Measurements from ENCODE around the gene TGM3. TPM values are rescaled to one million over a fixed set of nuclear protein-coding genes. Genes with fewer than 3 reads are reported as not detected.

The TGM3 gene
- total and polyA plus RNA-seq, 10 of the 15 experiments (the other 5 are each of a cell fraction or from before 2014, with no cell fraction given) = not detected

DNA sequence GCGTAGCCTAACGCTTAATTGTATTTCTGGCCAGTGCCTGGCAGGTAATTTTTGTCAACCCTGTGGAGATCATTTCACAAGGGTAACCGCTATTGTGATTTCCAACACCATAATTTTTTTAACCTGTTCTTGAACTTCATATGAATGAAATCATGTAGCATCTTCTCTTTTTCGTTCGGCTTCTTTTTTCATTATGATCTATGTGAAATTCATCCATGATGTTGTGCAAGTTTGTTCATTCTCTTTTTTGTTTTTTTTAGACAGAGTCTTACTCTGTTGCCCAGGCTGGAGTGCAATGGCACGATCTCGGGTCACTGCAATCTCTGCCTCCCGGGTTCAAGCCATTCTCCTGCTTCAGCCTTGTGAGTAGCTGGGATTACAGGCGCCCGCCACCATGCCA, 42.5 kb upstream of the TGM3 start:
- H3K4me1 ChIP-seq (ENCODE audit: control insufficient read depth, insufficient read depth, low read length) = no peaks in the 10 kb centered on the region
- no peak for ATAC-seq
- no TSS peak for BruUV-seq (replicated peaks)
- no peaks in the 10 kb centered on the region for H3K9me3 ChIP-seq (replicated peaks; ENCODE audit: control insufficient read depth, insufficient read depth, low read length)
- ChIA-PET POLR2A (no interaction called here), RAD21 (ENCODE audit: unreplicated experiment) (no interaction called here), SMC1A (ENCODE audit: uncharacterized antibody, unreplicated experiment) (no interaction called here), CTCF (interaction anchor here (0.8 kb wide), 1 partner anchor 520 kb away, joined by 3 read pairs; no protein-coding TSS in a partner anchor)
- 46% methylated on average over 10 of the region's 10 CpGs for WGBS (ENCODE audit: insufficient coverage, insufficient replicate concordance, low lambda C conversion rate, missing lambda C conversion rate)
- no peak overlapping the region for H3K9ac ChIP-seq (ENCODE audit: control insufficient read depth, insufficient read depth, low read length)
- no peaks in the 10 kb centered on the region for H4K20me1 ChIP-seq (ENCODE audit: control insufficient read depth, insufficient read depth)
- no peak overlapping the region for H3K4me3 ChIP-seq
- DNase-seq (ENCODE audit: low read depth, low spot score) = no peak
- no peaks in the 10 kb centered on the region for H3K36me3 ChIP-seq (ENCODE audit: control insufficient read depth in 2 of 2, insufficient read depth in 2 of 2, low read length in 1 of 2)
- H3K79me2 ChIP-seq (ENCODE audit: control insufficient read depth, insufficient read depth, low read length) = no peaks in the 10 kb centered on the region
- H2AFZ ChIP-seq (ENCODE audit: control insufficient read depth, low read depth, low read length) = no peak overlapping the region
- no peak overlapping the region for H3K4me2 ChIP-seq (ENCODE audit: control insufficient read depth, insufficient read depth)
- no peak for FAIRE-seq
- H3K27me3 ChIP-seq (replicated peaks in 1 of 2; ENCODE audit: control insufficient read depth in 2 of 2, insufficient read depth in 2 of 2, low read length in 1 of 2) = peaks cover 0 to 4% of the 10 kb centered on the region in 2 experiments; a peak in 1 of 4 replicates
- intact Hi-C loops (cut with micrococcal nuclease; ENCODE audit: unreplicated experiment) = loop anchor here (5.0 kb wide), 1 partner anchor 51 kb away; no protein-coding TSS in a partner anchor
- no peak overlapping the region for H3K27ac ChIP-seq (ENCODE audit: control insufficient read depth, insufficient read depth)
- in situ Hi-C loops (cut with MboI) = no loop called here
- TF ChIP-seq HDAC2 (IDR thresholded peaks at IDR 0.05) (no peak), CREM (IDR thresholded peaks at IDR 0.05; ENCODE audit: low read depth) (no peak), ZNF622 (IDR thresholded peaks at IDR 0.05) (no peak), SRF (IDR thresholded peaks at IDR 0.05; ENCODE audit: low read depth in 2 of 2, low read length in 2 of 2) (no peak), CREB1 (IDR thresholded peaks at IDR 0.05; ENCODE audit: low read depth) (no peak), ASH2L (IDR thresholded peaks at IDR 0.05; ENCODE audit: borderline replicate concordance, low read depth) (no peak)
- TF ChIP-seq, protein P1, sequence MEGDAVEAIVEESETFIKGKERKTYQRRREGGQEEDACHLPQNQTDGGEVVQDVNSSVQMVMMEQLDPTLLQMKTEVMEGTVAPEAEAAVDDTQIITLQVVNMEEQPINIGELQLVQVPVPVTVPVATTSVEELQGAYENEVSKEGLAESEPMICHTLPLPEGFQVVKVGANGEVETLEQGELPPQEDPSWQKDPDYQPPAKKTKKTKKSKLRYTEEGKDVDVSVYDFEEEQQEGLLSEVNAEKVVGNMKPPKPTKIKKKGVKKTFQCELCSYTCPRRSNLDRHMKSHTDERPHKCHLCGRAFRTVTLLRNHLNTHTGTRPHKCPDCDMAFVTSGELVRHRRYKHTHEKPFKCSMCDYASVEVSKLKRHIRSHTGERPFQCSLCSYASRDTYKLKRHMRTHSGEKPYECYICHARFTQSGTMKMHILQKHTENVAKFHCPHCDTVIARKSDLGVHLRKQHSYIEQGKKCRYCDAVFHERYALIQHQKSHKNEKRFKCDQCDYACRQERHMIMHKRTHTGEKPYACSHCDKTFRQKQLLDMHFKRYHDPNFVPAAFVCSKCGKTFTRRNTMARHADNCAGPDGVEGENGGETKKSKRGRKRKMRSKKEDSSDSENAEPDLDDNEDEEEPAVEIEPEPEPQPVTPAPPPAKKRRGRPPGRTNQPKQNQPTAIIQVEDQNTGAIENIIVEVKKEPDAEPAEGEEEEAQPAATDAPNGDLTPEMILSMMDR (IDR thresholded peaks at IDR 0.05 in 2 of 3, conservative IDR thresholded peaks at IDR 0.05 in 1 of 3; ENCODE audit: control insufficient read depth in 2 of 3, extremely low read depth in 1 of 3, insufficient read depth in 1 of 3, low read depth in 3 of 3, low read length in 3 of 3) = no peak
- TF ChIP-seq, protein P2, sequence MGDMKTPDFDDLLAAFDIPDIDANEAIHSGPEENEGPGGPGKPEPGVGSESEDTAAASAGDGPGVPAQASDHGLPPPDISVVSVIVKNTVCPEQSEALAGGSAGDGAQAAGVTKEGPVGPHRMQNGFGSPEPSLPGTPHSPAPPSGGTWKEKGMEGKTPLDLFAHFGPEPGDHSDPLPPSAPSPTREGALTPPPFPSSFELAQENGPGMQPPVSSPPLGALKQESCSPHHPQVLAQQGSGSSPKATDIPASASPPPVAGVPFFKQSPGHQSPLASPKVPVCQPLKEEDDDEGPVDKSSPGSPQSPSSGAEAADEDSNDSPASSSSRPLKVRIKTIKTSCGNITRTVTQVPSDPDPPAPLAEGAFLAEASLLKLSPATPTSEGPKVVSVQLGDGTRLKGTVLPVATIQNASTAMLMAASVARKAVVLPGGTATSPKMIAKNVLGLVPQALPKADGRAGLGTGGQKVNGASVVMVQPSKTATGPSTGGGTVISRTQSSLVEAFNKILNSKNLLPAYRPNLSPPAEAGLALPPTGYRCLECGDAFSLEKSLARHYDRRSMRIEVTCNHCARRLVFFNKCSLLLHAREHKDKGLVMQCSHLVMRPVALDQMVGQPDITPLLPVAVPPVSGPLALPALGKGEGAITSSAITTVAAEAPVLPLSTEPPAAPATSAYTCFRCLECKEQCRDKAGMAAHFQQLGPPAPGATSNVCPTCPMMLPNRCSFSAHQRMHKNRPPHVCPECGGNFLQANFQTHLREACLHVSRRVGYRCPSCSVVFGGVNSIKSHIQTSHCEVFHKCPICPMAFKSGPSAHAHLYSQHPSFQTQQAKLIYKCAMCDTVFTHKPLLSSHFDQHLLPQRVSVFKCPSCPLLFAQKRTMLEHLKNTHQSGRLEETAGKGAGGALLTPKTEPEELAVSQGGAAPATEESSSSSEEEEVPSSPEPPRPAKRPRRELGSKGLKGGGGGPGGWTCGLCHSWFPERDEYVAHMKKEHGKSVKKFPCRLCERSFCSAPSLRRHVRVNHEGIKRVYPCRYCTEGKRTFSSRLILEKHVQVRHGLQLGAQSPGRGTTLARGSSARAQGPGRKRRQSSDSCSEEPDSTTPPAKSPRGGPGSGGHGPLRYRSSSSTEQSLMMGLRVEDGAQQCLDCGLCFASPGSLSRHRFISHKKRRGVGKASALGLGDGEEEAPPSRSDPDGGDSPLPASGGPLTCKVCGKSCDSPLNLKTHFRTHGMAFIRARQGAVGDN (IDR thresholded peaks at IDR 0.05) = no peak
- TF ChIP-seq, protein P3, sequence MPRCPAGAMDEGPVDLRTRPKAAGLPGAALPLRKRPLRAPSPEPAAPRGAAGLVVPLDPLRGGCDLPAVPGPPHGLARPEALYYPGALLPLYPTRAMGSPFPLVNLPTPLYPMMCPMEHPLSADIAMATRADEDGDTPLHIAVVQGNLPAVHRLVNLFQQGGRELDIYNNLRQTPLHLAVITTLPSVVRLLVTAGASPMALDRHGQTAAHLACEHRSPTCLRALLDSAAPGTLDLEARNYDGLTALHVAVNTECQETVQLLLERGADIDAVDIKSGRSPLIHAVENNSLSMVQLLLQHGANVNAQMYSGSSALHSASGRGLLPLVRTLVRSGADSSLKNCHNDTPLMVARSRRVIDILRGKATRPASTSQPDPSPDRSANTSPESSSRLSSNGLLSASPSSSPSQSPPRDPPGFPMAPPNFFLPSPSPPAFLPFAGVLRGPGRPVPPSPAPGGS (IDR thresholded peaks at IDR 0.05; ENCODE audit: borderline replicate concordance, insufficient read depth, low read depth, low read length, poor library complexity, severe bottlenecking) = no peak
- TF ChIP-seq, protein P4, sequence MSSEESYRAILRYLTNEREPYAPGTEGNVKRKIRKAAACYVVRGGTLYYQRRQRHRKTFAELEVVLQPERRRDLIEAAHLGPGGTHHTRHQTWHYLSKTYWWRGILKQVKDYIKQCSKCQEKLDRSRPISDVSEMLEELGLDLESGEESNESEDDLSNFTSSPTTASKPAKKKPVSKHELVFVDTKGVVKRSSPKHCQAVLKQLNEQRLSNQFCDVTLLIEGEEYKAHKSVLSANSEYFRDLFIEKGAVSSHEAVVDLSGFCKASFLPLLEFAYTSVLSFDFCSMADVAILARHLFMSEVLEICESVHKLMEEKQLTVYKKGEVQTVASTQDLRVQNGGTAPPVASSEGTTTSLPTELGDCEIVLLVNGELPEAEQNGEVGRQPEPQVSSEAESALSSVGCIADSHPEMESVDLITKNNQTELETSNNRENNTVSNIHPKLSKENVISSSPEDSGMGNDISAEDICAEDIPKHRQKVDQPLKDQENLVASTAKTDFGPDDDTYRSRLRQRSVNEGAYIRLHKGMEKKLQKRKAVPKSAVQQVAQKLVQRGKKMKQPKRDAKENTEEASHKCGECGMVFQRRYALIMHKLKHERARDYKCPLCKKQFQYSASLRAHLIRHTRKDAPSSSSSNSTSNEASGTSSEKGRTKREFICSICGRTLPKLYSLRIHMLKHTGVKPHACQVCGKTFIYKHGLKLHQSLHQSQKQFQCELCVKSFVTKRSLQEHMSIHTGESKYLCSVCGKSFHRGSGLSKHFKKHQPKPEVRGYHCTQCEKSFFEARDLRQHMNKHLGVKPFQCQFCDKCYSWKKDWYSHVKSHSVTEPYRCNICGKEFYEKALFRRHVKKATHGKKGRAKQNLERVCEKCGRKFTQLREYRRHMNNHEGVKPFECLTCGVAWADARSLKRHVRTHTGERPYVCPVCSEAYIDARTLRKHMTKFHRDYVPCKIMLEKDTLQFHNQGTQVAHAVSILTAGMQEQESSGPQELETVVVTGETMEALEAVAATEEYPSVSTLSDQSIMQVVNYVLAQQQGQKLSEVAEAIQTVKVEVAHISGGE (CRISPR knock-in tag; IDR thresholded peaks at IDR 0.05) = no peak
- TF ChIP-seq, protein P5, sequence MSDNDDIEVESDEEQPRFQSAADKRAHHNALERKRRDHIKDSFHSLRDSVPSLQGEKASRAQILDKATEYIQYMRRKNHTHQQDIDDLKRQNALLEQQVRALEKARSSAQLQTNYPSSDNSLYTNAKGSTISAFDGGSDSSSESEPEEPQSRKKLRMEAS (IDR thresholded peaks at IDR 0.05; ENCODE audit: low read depth, low read length) = no peak
- TF ChIP-seq, protein P6, sequence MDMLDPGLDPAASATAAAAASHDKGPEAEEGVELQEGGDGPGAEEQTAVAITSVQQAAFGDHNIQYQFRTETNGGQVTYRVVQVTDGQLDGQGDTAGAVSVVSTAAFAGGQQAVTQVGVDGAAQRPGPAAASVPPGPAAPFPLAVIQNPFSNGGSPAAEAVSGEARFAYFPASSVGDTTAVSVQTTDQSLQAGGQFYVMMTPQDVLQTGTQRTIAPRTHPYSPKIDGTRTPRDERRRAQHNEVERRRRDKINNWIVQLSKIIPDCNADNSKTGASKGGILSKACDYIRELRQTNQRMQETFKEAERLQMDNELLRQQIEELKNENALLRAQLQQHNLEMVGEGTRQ (IDR thresholded peaks at IDR 0.05; ENCODE audit: borderline replicate concordance, low read depth, low read length) = no peak

All from GM12878 (cell line).